ENCODE data around the gene NIPAL3.

The NIPAL3 gene

DNA sequence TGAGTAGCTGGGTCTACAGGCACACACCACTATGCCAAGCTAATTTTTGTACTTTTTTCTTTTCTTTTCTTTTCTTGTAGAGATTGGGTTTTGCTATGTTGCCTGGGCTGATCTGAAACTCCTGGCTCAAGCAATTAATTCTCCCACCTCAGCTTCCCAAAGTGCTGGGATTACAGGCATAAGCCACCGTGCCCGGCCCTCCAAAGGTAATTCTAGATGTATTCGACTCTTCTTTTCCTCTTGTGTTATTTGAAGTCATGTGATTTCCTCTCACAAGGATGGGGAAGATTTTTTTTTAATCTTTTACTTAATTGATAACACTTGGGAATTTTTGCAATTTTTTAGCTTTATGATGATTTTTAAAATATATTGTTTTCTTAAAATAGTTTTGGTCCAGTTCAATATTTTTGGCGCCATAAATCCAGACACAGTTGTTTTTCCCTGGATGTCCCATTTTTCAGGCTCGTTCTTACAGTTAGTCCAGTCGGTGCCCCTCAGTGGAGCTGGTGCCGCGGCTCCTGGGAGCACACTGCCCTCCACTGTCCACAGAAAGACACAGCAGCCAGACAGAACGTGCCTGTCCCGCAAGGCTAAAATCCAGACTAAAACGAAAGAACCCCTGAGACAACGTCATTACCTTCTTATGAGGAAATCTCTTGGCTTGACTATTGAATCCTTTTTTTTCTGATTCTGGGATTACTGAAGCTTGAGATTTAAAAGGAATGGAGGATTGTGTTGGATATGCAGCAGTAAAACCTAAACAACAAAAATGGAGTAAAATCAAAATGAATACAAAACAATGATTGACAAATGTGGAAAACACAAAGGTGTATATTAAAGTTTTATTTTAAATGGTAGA is 24.4 kb upstream of the NIPAL3 start:
- peak; percentile 55 to 59 for DNase-seq (ENCODE audit: low read depth in 2 of 2)

DNA sequence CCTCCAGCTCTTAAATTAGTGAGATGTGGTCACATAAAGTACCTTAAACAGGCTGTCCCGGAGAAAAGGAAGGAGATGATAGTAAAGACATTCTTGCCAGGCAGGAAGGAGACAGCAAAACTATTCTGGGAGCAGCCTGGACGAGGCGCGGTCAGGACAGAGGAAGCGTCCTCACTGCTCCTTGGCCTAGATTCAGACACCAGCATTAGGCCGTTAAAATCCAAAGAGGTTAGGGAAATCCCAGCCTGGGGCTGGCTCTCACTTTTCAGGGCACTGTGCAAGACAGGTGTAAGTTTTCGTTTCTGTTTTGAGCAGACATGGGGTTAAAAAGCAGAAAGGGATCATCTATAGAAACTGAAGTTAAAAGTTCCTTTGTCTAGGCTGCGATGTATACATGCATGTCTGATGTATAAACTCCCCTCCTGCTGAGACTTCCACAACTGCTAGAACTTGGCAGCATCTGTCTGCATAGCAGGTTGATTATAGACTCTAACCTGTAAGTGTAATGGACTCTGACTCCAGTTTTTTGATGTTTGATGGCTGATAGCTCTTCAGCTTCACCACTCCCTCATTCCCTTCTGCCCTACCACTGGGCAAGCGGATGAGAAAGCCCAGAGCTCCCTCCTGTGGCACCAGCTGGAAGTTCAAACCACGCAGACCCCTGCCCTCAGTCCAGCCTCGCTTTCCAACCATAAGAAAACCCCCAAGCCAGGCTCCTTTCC is 23.6 kb upstream of the NIPAL3 start:
- DNase-seq (ENCODE audit: low read depth in 2 of 2): peak in 1 of 2 donors; percentile 35

DNA sequence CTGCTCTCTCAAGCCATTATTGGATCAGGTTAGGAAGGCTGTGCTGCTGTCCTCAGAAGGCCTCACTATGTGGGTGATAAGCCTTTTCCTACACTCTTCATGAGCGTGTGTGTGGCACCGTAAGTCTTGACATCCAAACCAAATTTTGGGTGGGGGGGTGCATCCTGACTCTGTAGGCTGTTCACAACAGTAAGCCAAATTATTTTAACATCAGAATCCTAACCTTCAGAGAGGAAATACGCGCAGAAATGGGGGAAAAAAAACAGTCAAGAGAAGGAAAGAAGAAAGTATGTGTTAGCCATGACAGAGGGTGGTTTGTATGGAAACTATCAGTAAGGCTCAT is 23.0 kb upstream of the NIPAL3 start:
- DNase-seq (ENCODE audit: low read depth in 2 of 2): no peak

DNA sequence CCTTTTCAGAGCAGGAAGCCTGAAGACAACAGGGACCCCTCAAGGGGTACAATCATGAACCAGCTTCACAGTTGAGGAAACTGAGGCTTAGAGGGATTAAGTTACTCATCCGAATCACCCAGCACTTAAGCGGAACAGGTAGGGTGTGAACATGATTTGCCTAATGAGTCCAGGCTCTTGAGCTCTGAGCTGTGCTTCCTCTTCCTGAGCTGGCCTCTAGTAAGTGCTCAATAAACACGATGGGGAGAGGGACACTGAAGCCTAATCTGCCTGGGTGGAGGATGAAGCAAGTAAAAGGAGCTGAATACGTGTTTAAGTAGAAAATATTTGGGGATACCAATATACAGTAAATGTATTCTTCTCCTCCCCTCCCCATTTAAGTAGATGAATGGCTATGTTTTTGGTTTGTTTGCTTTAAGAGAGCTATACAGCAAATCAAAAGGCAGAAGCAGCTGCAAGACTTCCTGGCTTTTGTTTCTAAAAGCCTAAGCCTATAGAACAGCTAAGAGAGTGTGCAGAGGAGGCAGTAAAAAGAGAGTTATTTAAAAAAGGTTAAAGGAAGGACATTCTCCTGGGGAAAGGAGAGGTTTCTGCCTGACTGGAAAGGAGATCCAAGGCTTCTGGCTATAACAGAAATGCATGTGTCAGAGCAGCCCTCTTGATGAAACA is 22.5 kb upstream of the NIPAL3 start:
- DNase-seq (ENCODE audit: low read depth in 2 of 2): no peak

DNA sequence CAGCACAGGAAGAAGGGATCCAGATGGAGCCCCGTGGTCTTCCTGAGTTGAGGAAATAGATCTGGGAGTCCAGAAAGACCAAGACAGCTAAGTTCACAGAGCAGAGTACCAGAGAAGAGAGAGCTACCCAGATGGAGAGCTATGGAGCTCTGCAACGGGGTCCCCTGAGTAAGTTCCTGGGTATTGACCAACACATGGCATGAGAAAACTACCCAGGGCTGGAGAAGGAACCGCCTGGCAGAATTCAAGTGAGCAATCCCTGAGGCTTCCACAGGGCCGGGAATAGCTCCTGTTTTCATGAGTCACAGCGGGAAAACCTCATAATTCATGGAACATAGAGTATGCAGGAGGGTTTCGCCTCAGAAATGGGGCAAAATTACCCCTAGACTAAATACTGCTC is 21.7 kb upstream of the NIPAL3 start:
- DNase-seq (ENCODE audit: low read depth in 2 of 2): no peak

DNA sequence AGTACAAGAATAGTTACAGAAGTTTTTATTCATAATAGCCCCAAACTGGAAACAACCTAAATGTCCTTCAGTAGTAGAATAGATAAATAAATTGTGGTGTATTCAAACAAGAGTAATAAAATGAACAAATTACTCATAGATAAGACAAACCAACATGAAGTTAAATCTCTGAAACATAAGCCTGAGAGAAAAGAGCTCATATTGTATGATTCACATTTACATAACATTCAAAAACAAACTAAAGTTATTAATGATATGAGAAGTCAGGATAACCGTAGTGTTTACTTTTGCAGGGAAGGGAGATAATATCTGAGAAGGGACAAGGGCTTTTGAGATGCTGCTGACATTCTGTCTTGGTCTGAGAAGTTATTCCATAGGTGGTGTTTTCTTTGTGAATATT is 15.5 kb upstream of the NIPAL3 start:
- DNase-seq (ENCODE audit: low read depth in 2 of 2): no peak

DNA sequence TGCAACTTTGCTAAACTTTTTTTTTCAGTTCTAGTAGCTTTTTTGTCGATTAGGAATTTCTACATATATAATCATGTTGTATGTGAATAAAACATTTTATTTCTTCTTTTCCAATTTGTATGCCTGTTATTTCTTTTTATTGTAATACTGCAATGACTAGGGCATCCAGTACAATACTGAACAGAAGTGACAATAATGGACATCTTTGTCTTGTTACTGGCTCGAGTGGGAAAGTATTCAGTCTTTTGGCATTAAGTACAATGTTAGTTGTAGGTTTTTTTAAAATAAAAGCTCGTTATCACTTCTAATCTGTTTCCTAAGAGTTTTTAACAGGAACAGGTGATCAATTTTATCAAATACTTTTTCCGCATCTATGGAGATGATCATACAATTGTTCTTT is 11.8 kb upstream of the NIPAL3 start:
- no peak for DNase-seq (ENCODE audit: low read depth in 2 of 2)

DNA sequence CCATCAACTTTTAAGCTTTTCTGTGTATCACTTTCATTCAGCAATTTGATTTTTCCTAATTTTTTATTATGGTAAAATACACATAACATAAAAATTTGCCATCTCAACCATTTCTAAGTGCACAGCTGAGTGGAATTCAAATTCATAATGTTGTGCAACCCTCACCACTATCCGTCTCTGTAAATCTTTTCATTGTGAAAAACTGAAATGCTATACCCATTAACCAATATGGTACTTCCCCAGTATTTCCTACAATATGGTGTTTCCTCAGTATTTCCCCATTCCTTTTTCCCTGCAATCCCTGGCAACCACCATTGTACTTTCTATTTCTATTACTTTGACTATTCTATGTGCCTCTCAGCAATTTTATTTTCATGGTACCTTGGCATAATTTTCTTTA is 8.8 kb upstream of the NIPAL3 start:
- no peak for DNase-seq (ENCODE audit: low read depth in 2 of 2)

DNA sequence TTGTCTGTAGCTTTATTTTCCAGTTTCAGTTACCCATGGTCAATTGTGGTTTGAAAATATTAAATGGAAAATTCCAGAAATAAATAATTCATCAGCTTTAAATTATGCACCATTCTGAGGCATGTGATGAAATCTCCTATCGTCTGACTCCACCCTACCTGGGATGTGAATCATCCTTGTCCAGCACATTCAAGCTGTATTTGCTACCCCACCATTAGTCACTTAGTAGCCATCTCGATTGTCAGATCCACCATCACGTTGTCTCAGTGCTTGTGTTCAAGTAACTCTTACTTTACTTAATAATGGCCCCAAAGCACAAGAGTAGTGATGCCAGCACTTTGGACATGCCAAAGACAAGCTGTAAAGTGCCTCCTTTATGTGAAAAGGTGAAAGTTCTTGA is 6.1 kb upstream of the NIPAL3 start:
- DNase-seq (ENCODE audit: low read depth in 2 of 2): no peak

DNA sequence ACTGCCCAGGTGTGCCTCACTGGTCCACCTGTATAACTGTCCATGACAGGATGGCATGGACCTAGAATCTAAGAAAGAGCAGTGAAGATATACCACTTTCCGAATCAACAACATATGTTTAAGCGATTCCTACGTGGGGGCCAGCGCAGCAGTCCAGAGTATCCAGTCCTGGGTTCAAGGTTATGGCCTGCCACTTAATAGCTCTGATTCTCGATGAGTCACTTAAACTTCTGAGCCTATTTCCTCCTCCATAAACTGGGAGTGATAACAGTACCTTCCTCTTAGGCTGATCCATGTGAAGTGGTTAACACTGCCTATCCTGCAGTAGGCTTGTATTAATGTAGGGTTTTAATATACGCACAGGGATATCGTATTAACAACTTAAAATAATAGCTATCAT is 4.9 kb upstream of the NIPAL3 start:
- no peak for DNase-seq (ENCODE audit: low read depth in 2 of 2)

DNA sequence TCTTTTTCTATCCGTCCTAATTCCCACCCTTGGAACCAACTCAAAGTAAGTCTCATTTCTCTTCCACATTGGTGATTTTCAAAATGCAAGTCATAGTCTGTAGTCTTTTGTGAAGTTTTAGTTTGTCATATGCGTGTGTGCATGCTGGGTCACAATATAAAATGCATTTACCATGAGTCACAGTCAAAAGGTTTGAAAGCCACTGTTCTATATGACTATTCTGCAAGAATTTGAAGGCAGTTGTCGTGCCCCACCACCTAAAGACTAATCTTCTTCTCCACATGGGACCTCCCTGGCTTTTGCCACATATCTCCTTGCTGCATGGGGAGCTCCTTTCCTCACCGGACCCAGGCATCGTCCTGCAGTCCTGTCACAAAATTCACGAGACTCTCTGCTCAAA is 3.6 kb upstream of the NIPAL3 start:
- DNase-seq (ENCODE audit: low read depth in 2 of 2): no peak

DNA sequence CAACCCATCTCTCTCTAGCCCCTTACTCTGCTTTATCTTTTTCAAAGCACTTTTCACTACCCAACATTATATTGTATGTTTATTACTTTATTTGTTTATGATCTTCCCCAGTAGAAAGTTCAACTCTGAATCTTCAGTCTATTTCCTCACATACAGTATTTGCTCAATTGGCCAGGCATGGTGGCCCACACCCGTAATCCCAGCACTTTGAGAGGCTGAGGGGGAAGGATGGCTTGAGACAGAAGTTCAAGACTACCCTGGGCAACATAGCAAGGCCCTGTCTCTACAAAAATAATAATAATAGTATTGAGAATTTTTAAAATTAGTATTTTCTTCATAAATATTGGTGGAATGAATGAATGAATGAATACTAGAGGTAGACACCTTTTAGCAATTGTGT is 3.2 kb upstream of the NIPAL3 start:
- no peak for DNase-seq (ENCODE audit: low read depth in 2 of 2)

DNA sequence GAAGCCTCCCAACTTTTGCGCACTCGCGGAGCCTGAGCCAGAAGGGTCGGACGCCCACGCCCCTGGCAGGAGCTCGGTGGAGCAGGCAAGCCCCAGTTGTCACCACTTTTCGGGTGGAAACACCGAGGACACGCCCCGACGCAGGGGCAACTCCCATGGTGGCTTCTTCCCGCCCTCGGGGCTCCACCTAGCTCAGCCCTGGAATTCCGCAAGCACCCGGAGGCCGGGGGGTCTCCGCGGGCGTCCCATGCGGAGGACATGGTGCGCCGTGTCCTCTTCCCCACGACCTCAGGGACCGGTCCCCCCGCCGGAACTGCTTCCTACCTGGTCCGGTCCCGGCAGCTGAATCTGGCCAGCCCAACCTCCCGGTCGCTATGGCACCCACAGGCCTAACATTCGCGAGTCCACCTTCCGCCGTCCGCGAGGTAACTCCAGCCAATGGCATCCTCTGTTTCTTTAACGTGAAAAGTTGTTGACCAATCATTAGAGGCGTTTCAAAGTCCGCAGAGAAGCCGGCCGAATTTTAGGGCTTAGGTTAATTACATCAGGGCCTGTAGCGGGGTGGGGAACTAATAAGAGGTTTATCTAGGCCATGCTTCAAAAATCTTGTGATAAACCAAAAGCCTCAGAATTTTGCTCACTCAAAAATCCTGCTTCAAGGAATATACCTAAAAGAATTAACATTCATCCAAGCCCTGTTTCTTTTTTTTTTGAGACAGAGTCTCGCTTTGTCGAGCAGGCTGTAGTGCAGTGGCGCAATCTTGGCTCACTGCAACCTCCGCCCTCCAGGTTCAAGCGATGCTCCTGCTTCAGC is 2.0 kb upstream of the NIPAL3 start, which contains the start of gene STPG1:
TSS of gene STPG1 (minus strand) at position 433 of the 814 bp plus-strand sequence. CDS start 12,394 bp downstream, outside the sequence.
- DNase-seq (ENCODE audit: low read depth in 2 of 2): peak; percentile 57 to 67

DNA sequence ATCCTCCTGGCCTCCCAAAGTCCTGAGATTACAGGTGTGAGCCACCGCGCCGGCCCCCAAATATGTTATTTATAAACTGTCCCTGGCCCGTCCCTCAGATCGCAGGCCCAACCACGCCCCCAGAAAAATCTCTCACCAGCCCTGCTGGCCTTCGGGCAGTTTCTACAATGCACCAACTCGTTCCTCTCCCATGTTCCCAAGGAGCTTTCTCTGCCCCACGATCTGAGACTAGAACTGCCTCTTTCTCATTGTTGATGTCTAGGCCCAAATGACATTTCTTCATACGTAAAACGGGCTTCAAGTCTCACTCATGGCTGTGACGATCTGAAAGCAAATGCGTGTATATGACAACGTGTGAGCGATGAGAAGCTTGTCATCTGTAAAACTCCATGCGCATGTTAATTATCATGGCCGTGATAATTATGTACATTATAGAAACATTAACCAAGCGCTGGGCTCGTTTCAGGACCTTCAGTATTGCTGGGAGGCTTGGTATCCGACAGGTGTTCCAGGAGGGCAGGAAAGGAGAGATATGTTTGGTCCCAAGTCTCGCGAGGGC is 748 bp upstream of the NIPAL3 start:
- DNase-seq (ENCODE audit: low read depth in 2 of 2): no peak

DNA sequence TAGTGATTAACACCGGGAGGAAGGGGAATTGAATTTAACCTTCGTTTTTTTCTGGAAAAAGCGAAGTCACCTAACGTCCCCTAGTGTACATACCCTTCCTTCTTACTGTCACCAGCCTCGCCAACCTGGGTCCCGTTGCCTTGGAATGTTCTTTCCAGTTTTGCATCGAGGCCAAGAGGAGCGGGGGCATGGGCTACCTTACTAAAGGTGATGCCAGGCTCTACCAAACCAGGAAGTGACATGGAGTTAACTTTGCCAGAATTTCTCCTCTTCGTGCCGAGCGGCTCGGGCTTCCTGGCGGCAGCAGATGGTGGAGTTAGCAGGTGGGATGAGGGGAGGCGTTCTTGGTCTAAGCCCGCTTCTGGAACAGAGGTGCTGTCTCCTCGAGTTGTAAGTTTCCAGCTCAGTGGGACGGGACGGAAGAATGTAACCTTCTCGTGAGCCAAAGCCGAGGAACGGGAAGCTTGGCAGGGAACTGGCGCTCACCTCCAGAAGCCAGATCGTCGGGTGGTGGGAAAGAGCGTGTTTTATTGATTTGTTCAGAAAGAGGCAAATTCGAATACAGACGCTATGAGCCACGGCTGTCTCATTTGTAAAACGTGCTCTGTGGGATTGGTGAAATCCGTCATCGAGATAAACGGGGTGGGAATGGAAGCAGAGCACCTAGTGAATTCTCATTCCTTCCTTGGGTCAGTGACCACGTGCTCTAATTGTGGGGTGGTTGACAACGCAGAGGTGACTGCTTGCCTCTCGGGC is 486 bp downstream of the NIPAL3 start:
- DNase-seq (ENCODE audit: low read depth in 2 of 2): no peak

DNA sequence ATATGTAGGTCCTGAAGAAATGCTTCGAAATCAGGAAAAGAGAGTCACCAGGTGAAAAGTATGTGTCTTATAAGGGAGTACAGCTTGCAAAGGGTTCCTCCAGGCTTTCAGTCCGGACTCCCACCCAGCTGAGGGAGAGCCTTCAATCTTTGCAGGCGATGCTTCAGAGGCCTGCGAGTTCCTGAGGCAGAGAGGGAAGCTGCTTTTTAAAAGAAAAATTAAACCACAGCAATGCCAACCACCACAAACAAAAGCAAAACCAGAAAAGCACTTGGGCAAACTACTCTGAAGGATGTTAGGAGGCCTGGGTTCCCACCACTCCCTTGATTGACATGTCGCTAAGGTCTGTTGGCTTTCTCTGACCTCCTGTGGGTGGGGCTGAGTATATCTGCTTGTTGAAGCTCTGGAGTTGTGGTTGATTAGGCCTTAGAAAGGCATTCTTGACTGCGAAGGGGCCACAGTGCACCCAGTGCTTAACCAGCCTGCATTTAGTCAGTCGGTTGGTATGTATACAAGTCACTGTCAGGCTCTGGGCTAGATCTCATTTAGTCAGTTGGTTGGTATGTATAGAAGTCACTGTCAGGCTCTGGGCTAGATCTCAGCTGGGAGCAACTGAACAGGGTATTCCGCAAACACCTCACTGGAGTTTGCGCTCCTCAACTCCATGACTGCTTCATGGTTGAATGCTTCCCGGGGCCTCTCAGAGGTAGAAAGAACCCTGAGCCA is 1.2 kb downstream of the NIPAL3 start:
- DNase-seq (ENCODE audit: low read depth in 2 of 2): peak in 1 of 2 donors; percentile 22

DNA sequence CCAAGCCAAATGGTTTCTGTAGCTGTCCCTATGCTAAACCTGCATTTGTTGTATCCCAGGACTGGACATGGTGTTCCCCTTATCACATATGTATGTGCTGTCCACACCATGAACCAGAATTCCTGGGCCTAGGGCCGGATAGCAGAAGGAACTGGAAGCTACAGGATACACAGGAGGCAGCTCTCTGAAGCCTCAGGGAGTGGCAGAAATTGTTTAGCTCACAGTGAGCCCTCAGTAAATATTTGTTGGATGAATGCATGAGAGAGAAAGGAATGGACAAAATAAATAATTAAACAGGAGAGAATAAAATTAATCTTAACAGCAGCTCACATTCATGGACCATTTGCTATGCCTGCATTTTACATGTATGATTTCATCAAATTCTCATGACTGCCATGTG is 2.1 kb downstream of the NIPAL3 start:
- no peak for DNase-seq (ENCODE audit: low read depth in 2 of 2)

DNA sequence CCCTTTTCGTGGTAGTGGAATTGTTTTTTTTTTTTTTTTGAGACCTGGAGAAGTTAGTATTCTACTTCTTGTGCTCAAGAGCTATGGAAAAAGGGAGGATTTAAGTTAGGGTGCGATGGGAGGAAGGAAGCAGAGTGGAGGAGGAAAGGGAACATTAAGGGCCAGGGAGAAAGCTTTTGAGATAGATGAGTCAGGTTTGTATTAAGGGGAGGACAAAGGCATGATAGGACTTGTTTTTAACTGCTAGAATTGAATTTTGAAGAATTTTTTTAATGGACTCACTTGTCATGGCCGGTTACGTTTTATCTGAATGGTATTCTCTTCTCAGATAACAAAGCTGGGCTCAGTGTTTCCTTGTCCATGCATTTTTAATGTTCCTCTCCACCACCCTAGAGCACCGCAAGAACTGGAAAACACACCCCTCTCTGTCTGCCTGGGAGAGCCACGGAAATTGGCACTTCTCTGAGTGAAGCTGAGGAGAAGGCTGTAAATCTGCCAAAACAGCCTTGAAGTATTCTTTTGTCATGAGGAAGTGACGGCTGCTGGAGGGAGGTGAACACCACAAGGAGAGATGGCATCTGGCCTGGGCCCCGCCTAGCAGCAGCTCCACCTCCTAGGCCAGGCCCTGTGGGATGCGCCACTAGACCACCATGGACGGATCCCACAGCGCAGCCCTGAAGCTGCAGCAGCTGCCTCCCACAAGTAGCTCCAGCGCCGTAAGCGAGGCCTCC is 3.5 kb downstream of the NIPAL3 start:
- DNase-seq (ENCODE audit: low read depth in 2 of 2): no peak

DNA sequence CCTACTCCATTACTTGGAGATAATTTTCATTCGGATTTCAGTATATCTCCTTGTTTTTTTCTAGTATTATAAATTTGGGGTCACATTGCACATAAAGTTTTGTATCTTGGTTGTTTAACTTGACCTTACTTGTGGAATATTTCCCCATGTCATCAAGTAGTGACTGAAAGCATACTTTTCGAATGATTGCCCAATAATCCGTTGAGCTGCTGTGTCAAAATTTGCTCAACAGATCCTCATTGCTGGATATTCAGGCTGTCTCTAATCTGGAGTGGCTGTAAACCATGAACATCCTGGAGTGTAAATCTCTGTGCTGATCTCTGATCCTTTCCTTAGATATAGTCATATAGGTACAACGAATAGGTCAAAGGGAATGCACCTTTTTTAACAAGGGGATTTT is 4.9 kb downstream of the NIPAL3 start:
- DNase-seq (ENCODE audit: low read depth in 2 of 2): no peak

Measured in stimulated activated CD8-positive, alpha-beta memory T cell treated with anti-CD3 and anti-CD28 coated beads, Interleukin-7, amount 100 ng/mL, for 4 hours (primary cell).